ENCODE data around the gene PALM. TPM values are rescaled to one million over a fixed set of nuclear protein-coding genes. Genes with fewer than 3 reads are reported as not detected.
A peak's percentile ranks its signal among the peaks of the same experiment; 100 is the strongest.

PALM gene
- total and polyA plus RNA-seq, 12 donors, result 12.5 to 36.7 (median 18.7) TPM

GRCh38 chr19:710767-711166 is 2.0 kb downstream of the PALM start:
- intact Hi-C loops (cut with DNase I), result loop anchor here in 1 of 10 donors (2.0 kb wide), 1 partner anchor 16 kb away; no protein-coding TSS in a partner anchor
- H3K36me3 ChIP-seq, result peaks cover 0 to 10% (median 0%) of the 10 kb centered on the region in 9 donors
- ATAC-seq, result peak in 3 of 8 donors; percentile 18 to 23 (median 23)
- peaks cover 0 to 29% (median 19%) of the 10 kb centered on the region in 9 donors for H3K4me1 ChIP-seq
- peaks cover 0 to 17% (median 0%) of the 10 kb centered on the region in 11 donors for H3K9me3 ChIP-seq
- peak overlapping the region; percentile 80 to 95 (median 89) for H3K27ac ChIP-seq
- peak overlapping the region; percentile 44 to 83 (median 70) for H3K4me3 ChIP-seq
- peaks cover 0 to 26% (median 0%) of the 10 kb centered on the region in 7 donors for H3K27me3 ChIP-seq
- no peak for TF ChIP-seq CTCF (IDR thresholded peaks at IDR 0.05)
- 62 to 63% methylated on average over 21 of the region's 21 CpGs for WGBS, 2 donors
- DNase-seq, result no peak

- 79 to 81% methylated on average over 8 of the region's 8 CpGs for WGBS, 2 donors
- DNase-seq, result no peak
- peak overlapping the region in 8 of 10 donors; percentile 81 to 95 (median 90) for H3K27ac ChIP-seq
Observed at GRCh38 chr19:711254-711653, 2.5 kb downstream of the PALM start.

GRCh38 chr19:715347-715746 is 6.6 kb downstream of the PALM start:
- 96% methylated on average over 3 of the region's 3 CpGs for WGBS, 2 donors
- no peak overlapping the region for H3K27ac ChIP-seq
- intact Hi-C loops (cut with DNase I), result no loop called here
- peaks cover 0 to 26% (median 13%) of the 10 kb centered on the region in 7 donors for H3K27me3 ChIP-seq
- H3K36me3 ChIP-seq, result peaks cover 0 to 10% (median 0%) of the 10 kb centered on the region in 9 donors
- ATAC-seq (no peak), DNase-seq (no peak)
- H3K4me3 ChIP-seq, result no peak overlapping the region
- H3K4me1 ChIP-seq, result peaks cover 3 to 31% (median 20%) of the 10 kb centered on the region in 9 donors
- no peak for TF ChIP-seq CTCF (IDR thresholded peaks at IDR 0.05)
- H3K9me3 ChIP-seq, result peaks cover 0 to 12% (median 0%) of the 10 kb centered on the region in 11 donors

More at GRCh38 chr19:711254-711653, 2.5 kb downstream of the PALM start:
- intact Hi-C loops (cut with DNase I), result loop anchor here in 1 of 10 donors (2.0 kb wide), 1 partner anchor 16 kb away; no protein-coding TSS in a partner anchor
- H3K27me3 ChIP-seq, result peaks cover 0 to 26% (median 0%) of the 10 kb centered on the region in 7 donors
- H3K9me3 ChIP-seq, result peaks cover 0 to 18% (median 0%) of the 10 kb centered on the region in 11 donors
- peak overlapping the region in 2 of 10 donors; percentile 65 to 73 for H3K4me3 ChIP-seq
- H3K36me3 ChIP-seq, result peaks cover 0 to 10% (median 0%) of the 10 kb centered on the region in 9 donors
- no peak for TF ChIP-seq CTCF (IDR thresholded peaks at IDR 0.05)
- H3K4me1 ChIP-seq, result peaks cover 0 to 29% (median 19%) of the 10 kb centered on the region in 9 donors
- ATAC-seq, result no peak

- TF ChIP-seq CTCF (IDR thresholded peaks at IDR 0.05), result no peak
- peaks cover 8 to 40% (median 22%) of the 10 kb centered on the region in 9 donors for H3K4me1 ChIP-seq
- peaks cover 0 to 34% (median 14%) of the 10 kb centered on the region in 7 donors for H3K27me3 ChIP-seq
- 58 to 62% methylated on average over 21 to 23 of the region's 23 CpGs for WGBS, 2 donors
- intact Hi-C loops (cut with DNase I), result no loop called here
- no peak overlapping the region for H3K4me3 ChIP-seq
- peaks cover 0 to 12% (median 0%) of the 10 kb centered on the region in 11 donors for H3K9me3 ChIP-seq
- H3K36me3 ChIP-seq, result peaks cover 0 to 10% (median 0%) of the 10 kb centered on the region in 9 donors
- peak overlapping the region in 6 of 10 donors; percentile 47 to 76 (median 58) for H3K27ac ChIP-seq
- peak in 1 of 8 donors; percentile 6 for ATAC-seq
- no peak for DNase-seq
Observed at GRCh38 chr19:718251-718951, 9.7 kb downstream of the PALM start.

Data from heart right ventricle (tissue), 16 donors.